ENCODE measurements around the gene KCNQ1. TPM values are rescaled to one million over a fixed set of nuclear protein-coding genes. Genes with fewer than 3 reads are reported as not detected.

Gene KCNQ1
- total RNA-seq, 1 experiment from 2014 or later, result not detected

DNA sequence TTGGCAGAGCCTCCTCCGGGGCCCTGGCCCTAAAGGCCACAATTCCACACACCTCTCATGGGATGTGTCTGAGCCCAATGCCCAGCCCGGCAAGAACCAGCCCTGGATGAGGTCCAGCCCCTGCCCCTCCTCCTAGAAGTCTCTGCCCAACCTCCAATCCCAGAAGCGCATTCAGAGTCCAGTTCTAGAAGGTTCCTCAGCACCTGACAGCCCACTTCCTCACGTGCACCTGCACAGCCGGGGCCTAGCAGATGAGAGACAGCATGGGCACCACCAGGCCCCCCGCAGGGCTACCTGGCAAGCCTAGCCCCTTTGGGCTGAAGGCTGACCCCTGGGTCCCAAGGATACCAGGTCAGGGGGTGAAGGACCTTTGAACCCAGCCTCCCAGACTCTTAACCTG is 452.2 kb downstream of the KCNQ1 start:
- TF ChIP-seq, protein P1, sequence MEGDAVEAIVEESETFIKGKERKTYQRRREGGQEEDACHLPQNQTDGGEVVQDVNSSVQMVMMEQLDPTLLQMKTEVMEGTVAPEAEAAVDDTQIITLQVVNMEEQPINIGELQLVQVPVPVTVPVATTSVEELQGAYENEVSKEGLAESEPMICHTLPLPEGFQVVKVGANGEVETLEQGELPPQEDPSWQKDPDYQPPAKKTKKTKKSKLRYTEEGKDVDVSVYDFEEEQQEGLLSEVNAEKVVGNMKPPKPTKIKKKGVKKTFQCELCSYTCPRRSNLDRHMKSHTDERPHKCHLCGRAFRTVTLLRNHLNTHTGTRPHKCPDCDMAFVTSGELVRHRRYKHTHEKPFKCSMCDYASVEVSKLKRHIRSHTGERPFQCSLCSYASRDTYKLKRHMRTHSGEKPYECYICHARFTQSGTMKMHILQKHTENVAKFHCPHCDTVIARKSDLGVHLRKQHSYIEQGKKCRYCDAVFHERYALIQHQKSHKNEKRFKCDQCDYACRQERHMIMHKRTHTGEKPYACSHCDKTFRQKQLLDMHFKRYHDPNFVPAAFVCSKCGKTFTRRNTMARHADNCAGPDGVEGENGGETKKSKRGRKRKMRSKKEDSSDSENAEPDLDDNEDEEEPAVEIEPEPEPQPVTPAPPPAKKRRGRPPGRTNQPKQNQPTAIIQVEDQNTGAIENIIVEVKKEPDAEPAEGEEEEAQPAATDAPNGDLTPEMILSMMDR (conservative IDR thresholded peaks at IDR 0.05), result no peak
- TF ChIP-seq EZH2 (IDR thresholded peaks at IDR 0.05; ENCODE audit: low read depth), result no peak
- POLR2A ChIA-PET (ENCODE audit: unreplicated experiment), result no interaction called here
- no peaks in the 10 kb centered on the region for H4K20me1 ChIP-seq (ENCODE audit: insufficient read depth)
- H3K9me2 ChIP-seq (ENCODE audit: insufficient read depth), result no peaks in the 10 kb centered on the region
- H3K27me3 ChIP-seq (ENCODE audit: insufficient read depth, low read depth), result no peaks in the 10 kb centered on the region
- CTCF ChIA-PET, result no interaction called here
- H3K36me3 ChIP-seq (ENCODE audit: low read depth), result no peaks in the 10 kb centered on the region
- BruUV-seq (replicated peaks), result no TSS peak
- H3K9me3 ChIP-seq (ENCODE audit: insufficient read depth, low read depth), result no peaks in the 10 kb centered on the region
- H3F3A ChIP-seq (ENCODE audit: insufficient read depth, low read depth), result peaks cover 7% of the 10 kb centered on the region; the same call in 1 of the 2 replicates
- H3K27ac ChIP-seq, result no peak overlapping the region
- no peak for DNase-seq
- H3K79me2 ChIP-seq (ENCODE audit: low read depth), result no peaks in the 10 kb centered on the region
- peaks cover 19% of the 10 kb centered on the region for H3K4me1 ChIP-seq (replicated peaks; ENCODE audit: insufficient read depth)
- no peak overlapping the region for H2AFZ ChIP-seq
- intact Hi-C loops (cut with micrococcal nuclease; ENCODE audit: unreplicated experiment), result no loop called here
- no peak overlapping the region for H3K4me2 ChIP-seq
- no peak overlapping the region for H3K4me3 ChIP-seq

DNA sequence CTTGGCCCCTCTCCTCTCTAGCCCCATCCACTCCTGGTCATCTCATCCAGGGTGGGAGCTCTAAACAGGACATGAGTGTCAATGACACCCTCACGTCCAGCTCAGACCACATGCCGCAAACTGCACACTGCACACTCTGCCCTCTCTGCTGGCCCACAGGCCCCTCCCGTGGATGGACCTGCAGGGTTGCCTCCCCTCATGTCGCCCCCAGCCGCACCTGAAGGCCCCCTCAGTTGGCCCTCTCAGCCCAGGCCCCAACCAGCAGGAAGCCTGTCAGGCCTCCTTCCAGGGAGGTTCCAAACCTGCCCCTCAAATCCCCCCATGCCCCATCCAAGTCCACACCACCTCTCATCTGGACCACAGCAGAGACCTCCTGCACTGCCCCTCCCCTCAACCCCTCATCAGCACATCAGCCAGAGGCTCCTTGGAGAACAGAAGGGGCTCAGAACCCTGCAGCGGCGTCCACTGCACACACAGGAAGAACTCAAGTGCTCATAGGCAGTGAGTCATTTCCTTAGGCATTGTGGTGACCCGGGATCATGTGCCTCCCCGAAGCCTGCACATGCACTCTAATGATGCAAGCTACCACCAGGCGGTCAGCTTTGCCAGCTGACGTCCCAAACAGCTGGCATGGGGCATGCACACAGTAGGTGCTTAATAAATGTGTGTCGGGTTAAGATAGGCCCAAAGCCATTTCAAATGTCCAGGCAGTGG is 453.7 kb downstream of the KCNQ1 start:
- DNase-seq, result peak in 1 of 2 experiments; percentile 64
- H3K4me1 ChIP-seq (replicated peaks; ENCODE audit: insufficient read depth), result peaks cover 23% of the 10 kb centered on the region; the same call in 1 of the 2 replicates

More for the DNA sequence above, 453.7 kb downstream of the KCNQ1 start:
- Histone ChIP-seq H3K36me3 (ENCODE audit: low read depth) (no peaks in the 10 kb centered on the region), H2AFZ (no peak overlapping the region), H3K27ac (0 out of 2 replicates have a peak overlapping the region, but pooled peaks have one; percentile 6), H3K9me3 (ENCODE audit: insufficient read depth, low read depth) (no peaks in the 10 kb centered on the region), H4K20me1 (ENCODE audit: insufficient read depth) (no peaks in the 10 kb centered on the region), H3K4me3 (no peak overlapping the region), H3K27me3 (ENCODE audit: insufficient read depth, low read depth) (no peaks in the 10 kb centered on the region), H3K79me2 (ENCODE audit: low read depth) (no peaks in the 10 kb centered on the region), H3K9me2 (ENCODE audit: insufficient read depth) (no peaks in the 10 kb centered on the region), H3K4me2 (peak overlapping the region; percentile 36; the same call in 1 of the 2 replicates), H3F3A (ENCODE audit: insufficient read depth, low read depth) (peaks cover 7% of the 10 kb centered on the region; the same call in 1 of the 2 replicates)
- POLR2A ChIA-PET (ENCODE audit: unreplicated experiment), result no interaction called here
- no peak for TF ChIP-seq EZH2 (IDR thresholded peaks at IDR 0.05; ENCODE audit: low read depth)
- TF ChIP-seq, protein P1 (conservative IDR thresholded peaks at IDR 0.05), result no peak
- CTCF ChIA-PET, result no interaction called here
- BruUV-seq (replicated peaks), result no TSS peak
- intact Hi-C loops (cut with micrococcal nuclease; ENCODE audit: unreplicated experiment), result no loop called here

Other genes starting within 250 kb of the KCNQ1 start
- gene ASCL2, start 174.4 kb upstream of the KCNQ1 start, total RNA-seq (2021), result not detected in 2 replicates
- not detected in 2 replicates for gene C11orf21, start 143.1 kb upstream of the KCNQ1 start, total RNA-seq (2021)
- gene TSPAN32, start 143.0 kb upstream of the KCNQ1 start, total RNA-seq (2021), result not detected in 2 replicates
- gene CD81, start 67.7 kb upstream of the KCNQ1 start, total RNA-seq (2021), result 180 and 231 TPM in 2 replicates
- gene TSSC4, start 44.3 kb upstream of the KCNQ1 start, total RNA-seq (2021), result 35.6 and 49.3 TPM in 2 replicates
- not detected in 2 replicates for gene TRPM5, start 494 bp upstream of the KCNQ1 start, total RNA-seq (2021)